GM06990 (cell line): Measurements from ENCODE around the gene RNPEP.

Experiments
- DNase-seq: peaks from one replicate; pipeline ENCODE4 v3.0.0-alpha.2; 2011; ENCODE audit not compliant: insufficient read length; ENCODE audit errors: extremely low read depth
- H3K27me3 ChIP-seq: replicated peaks from 2 replicates; pipeline ENCODE4 v1.6.0; 2011; ENCODE audit warnings: low read length; ENCODE audit not compliant: control insufficient read depth, insufficient read depth
- H3K36me3 ChIP-seq: 2 replicates; pipeline ENCODE4 v1.5.1; 2011; ENCODE audit warnings: low read length; ENCODE audit not compliant: control insufficient read depth, insufficient read depth
- H3K4me3 ChIP-seq: replicated peaks from 2 replicates; pipeline ENCODE4 v1.5.1; 2011; ENCODE audit warnings: low read depth, mild to moderate bottlenecking, control low read depth, low read length
- TF ChIP-seq, protein P1 (sequence below): IDR thresholded peaks from 2 replicates; pipeline ENCODE4 v1.5.1; 2011; ENCODE audit warnings: low read length, control low read depth, mild to moderate bottlenecking, inconsistent platforms; ENCODE audit not compliant: insufficient read depth, poor library complexity, severe bottlenecking

Gene RNPEP, protein sequence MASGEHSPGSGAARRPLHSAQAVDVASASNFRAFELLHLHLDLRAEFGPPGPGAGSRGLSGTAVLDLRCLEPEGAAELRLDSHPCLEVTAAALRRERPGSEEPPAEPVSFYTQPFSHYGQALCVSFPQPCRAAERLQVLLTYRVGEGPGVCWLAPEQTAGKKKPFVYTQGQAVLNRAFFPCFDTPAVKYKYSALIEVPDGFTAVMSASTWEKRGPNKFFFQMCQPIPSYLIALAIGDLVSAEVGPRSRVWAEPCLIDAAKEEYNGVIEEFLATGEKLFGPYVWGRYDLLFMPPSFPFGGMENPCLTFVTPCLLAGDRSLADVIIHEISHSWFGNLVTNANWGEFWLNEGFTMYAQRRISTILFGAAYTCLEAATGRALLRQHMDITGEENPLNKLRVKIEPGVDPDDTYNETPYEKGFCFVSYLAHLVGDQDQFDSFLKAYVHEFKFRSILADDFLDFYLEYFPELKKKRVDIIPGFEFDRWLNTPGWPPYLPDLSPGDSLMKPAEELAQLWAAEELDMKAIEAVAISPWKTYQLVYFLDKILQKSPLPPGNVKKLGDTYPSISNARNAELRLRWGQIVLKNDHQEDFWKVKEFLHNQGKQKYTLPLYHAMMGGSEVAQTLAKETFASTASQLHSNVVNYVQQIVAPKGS

DNA sequence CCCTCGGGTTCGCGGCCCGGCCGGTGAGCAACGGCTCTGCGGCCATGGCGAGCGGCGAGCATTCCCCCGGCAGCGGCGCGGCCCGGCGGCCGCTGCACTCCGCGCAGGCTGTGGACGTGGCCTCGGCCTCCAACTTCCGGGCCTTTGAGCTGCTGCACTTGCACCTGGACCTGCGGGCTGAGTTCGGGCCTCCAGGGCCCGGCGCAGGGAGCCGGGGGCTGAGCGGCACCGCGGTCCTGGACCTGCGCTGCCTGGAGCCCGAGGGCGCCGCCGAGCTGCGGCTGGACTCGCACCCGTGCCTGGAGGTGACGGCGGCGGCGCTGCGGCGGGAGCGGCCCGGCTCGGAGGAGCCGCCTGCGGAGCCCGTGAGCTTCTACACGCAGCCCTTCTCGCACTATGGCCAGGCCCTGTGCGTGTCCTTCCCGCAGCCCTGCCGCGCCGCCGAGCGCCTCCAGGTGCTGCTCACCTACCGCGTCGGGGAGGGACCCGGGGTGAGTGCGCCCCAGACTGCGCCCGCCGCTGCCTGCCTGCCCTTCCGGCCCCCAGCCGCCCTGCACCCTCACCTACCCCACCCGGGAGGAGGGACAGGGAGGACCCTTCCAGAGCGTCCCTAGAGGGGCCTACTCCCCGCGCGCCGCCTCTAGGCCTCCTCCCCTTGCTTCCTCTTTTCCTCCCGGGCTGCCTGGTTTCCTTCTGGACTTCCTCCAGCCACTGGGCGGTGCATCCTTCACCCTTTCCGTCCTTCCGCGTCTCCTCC, at the start of gene RNPEP:
Gene RNPEP, plus strand, starts transcription at position 26 of the 757 bp plus-strand sequence. Its CDS starts 19 bp downstream, at position 45.
- Histone ChIP-seq H3K36me3 (no peaks in the 10 kb centered on the region), H3K27me3 (no peaks in the 10 kb centered on the region), H3K4me3 (peak within 1 kb of the TSS; percentile 81)
- TF ChIP-seq, protein P1, sequence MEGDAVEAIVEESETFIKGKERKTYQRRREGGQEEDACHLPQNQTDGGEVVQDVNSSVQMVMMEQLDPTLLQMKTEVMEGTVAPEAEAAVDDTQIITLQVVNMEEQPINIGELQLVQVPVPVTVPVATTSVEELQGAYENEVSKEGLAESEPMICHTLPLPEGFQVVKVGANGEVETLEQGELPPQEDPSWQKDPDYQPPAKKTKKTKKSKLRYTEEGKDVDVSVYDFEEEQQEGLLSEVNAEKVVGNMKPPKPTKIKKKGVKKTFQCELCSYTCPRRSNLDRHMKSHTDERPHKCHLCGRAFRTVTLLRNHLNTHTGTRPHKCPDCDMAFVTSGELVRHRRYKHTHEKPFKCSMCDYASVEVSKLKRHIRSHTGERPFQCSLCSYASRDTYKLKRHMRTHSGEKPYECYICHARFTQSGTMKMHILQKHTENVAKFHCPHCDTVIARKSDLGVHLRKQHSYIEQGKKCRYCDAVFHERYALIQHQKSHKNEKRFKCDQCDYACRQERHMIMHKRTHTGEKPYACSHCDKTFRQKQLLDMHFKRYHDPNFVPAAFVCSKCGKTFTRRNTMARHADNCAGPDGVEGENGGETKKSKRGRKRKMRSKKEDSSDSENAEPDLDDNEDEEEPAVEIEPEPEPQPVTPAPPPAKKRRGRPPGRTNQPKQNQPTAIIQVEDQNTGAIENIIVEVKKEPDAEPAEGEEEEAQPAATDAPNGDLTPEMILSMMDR: no peak
- DNase-seq: peak; percentile 80

DNA sequence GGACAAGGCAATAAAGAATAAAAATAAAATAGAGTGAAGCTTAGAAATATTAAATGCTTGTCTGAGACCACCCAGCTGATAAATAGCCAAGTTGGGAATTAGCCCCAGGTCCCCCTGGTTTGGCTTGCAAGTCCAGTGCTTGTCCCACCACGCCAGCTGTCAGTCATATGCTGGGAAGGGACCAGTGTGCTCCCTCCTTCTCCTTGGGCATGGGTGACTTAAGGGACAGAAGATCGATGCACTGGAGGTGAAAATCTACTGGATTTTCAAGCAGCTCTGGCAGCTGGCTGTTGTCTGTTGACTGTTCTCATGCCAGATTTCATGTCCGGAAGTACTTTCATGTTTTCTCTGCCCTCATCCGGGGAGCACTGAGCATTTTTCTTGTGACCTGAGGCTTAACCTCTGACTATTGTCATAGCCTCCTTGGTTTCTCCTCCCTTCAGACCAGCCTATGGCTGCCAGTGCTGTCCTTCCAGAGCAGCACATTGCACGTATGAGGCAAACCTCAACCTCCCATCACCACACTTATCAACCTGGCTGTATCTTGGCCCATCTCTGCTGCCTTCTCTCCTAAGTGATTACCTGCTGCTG, 48.5 kb upstream of the RNPEP start:
- no peaks in the 10 kb centered on the region for H3K36me3 ChIP-seq
- H3K27me3 ChIP-seq: no peaks in the 10 kb centered on the region; the same call in 1 of the 2 replicates
- no peak for DNase-seq
- TF ChIP-seq, protein P1: no peak
- H3K4me3 ChIP-seq: no peak overlapping the region

DNA sequence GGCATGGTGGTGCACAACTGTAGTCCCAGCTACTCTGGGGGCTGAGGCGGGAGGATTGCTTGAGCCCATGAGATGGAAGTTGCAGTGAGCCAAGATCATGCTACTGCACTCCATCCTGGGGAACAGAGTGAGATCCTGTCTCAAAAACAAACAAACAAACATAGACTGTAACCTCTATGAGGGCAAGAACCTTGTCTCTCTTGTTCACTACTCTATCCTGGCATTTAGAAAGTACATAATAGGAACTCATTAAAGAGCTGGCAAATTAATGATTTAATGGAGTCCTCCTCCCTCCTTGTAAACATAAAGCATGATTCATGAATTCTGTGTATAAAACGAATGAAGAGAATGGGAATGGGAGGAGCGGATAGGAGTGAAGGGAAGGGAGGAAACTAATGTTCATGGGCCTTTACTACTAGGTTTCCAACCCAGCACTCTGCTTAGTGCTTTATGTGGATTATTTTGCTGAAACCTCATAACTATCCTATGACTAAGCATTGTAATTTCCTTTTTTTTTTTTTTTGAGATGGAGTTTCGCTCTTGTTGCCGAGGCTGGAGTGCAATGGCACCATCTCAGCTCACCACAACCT, 44.7 kb upstream of the RNPEP start:
- Histone ChIP-seq H3K27me3 (no peaks in the 10 kb centered on the region; the same call in 1 of the 2 replicates), H3K36me3 (no peaks in the 10 kb centered on the region), H3K4me3 (no peak overlapping the region)
- TF ChIP-seq, protein P1: no peak
- no peak for DNase-seq

DNA sequence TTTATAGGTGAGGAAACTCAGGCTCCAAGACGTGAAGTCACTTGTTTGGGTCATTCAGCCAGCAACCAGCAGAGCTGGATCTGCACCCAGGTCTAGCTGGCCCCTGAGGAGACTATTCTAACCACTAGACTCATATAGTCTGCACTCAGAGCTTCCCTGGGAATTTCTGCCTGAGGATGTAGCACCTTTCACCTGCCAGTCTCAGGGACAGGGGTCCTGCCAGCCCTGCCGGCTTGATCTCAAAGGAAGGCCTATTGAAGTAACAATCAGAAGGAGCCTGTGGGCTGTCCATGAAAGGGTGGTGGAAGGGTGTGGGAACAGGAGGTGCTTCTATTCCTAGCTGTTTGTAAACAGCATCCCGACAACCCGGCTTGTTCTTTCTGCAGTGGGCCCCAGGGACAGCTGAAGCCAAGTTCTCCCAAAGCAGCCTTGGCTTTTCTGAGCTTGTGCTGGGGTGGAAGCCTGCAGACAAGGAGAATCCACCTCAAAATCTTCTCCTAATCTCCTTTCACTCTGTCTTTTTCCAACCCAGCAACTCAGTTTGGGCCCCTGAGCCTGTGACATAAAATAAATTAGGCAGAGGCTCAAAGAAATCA, 43.9 kb upstream of the RNPEP start:
- Histone ChIP-seq H3K27me3 (no peaks in the 10 kb centered on the region; the same call in 1 of the 2 replicates), H3K36me3 (no peaks in the 10 kb centered on the region), H3K4me3 (no peak overlapping the region)
- TF ChIP-seq, protein P1: no peak
- DNase-seq: no peak

DNA sequence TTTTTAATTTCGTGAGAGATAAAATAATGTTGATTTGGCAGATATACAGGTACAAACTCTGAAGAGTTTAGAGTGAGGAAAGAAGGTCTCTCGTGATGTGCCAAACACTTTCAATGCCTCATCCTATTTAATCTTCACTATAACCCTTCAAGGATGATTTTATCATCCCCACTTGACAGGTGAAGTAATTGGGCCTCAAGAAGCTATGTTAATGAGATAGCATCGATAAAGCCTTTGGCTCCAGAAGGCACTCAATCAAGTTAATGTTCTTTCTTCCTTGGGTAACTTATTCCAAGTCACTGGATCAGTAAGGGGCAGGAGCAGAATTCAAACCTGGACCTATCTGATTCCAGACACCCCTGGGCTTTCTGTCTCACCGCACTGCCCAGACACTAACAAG, 43.3 kb upstream of the RNPEP start:
- no peaks in the 10 kb centered on the region for H3K36me3 ChIP-seq
- no peak overlapping the region for H3K4me3 ChIP-seq
- TF ChIP-seq, protein P1: no peak
- DNase-seq: no peak
- H3K27me3 ChIP-seq: no peaks in the 10 kb centered on the region; the same call in none of the 2 replicates
